Lower leg skin (tissue), 4 donors: ENCODE results near the gene SRRM3. TPM values are rescaled to one million over a fixed set of nuclear protein-coding genes. Genes with fewer than 3 reads are reported as not detected.

Source experiments
- DNase-seq, 2 donors: peaks; one replicate each; pipeline ENCODE4 v3.0.0-alpha.2; 2019; ENCODE audit warnings: low spot score in 2 of 2
- H3K4me3 ChIP-seq: fragments of 200-600 bp; sonication (generic); 2 replicates; pipeline ENCODE4 v1.5.1; 2017; ENCODE audit warnings: mild to moderate bottlenecking, low read depth; ENCODE audit not compliant: poor library complexity, severe bottlenecking
- CTCF ChIP-seq, 3 donors: fragments of 450-650 bp; IDR thresholded peaks; one replicate each; pipeline ENCODE4 v1.5.1; 2016; ENCODE audit warnings: antibody characterized with exemption in 3 of 3, mild to moderate bottlenecking in 3 of 3, moderate library complexity in 2 of 3
- POLR2A ChIP-seq, 2 donors: fragments of 450-650 bp; IDR thresholded peaks; one replicate each; pipeline ENCODE4 v1.6.1; 2016 to 2017; ENCODE audit warnings: antibody characterized with exemption in 2 of 2, mild to moderate bottlenecking in 1 of 2, moderate library complexity in 1 of 2
- WGBS, 2 donors: methylation state at CpG; one replicate each; pipeline ENCODE4 v1.1.5; 2018; 5-methylcytosine and 5-hydroxymethylcytosine counted together
- intact Hi-C: fragments of 100-400 bp; cut with DNase I; formaldehyde crosslinking; loops from one replicate; pipeline ENCODE4 v1.15.0; 2023; ENCODE audit warnings: low total_unique reads
- total RNA-seq, 4 donors: library from RNA; depleted of rRNA; stranded (reverse); fragments of >200 nt; gene quantifications; one replicate each; pipeline ENCODE4 v1.1.0, GENCODE V29; 2016

SRRM3 gene
- total RNA-seq, 4 donors from 2014 or later, result 7.5 to 12.3 (median 9.4) TPM

GRCh38 chr7:76318488-76319353 is 117.0 kb downstream of the SRRM3 start:
- peak overlapping the region; percentile 61 for H3K4me3 ChIP-seq
- peak; percentile 88 to 96 for DNase-seq
- WGBS, 2 donors, result 4% methylated on average over 25 of the region's 25 CpGs
- intact Hi-C loops, result no loop called here
- no peak for TF ChIP-seq POLR2A (IDR thresholded peaks at IDR 0.05)

- DNase-seq, result no peak
- no peak overlapping the region for H3K4me3 ChIP-seq
- 93 to 96% methylated on average over 11 of the region's 11 CpGs for WGBS, 2 donors
- intact Hi-C loops, result no loop called here
- TF ChIP-seq POLR2A (IDR thresholded peaks at IDR 0.05), result no peak
- no peak for TF ChIP-seq CTCF (IDR thresholded peaks at IDR 0.05)
Measured at GRCh38 chr7:76325092-76325491, 123.4 kb downstream of the SRRM3 start.

GRCh38 chr7:76325811-76326210 is 124.1 kb downstream of the SRRM3 start:
- intact Hi-C loops, result no loop called here

GRCh38 chr7:76326646-76327233 is 125.0 kb downstream of the SRRM3 start:
- intact Hi-C loops, result no loop called here
- WGBS, 2 donors, result 76 to 78% methylated on average over 5 of the region's 5 CpGs
- no peak overlapping the region for H3K4me3 ChIP-seq
- TF ChIP-seq CTCF (IDR thresholded peaks at IDR 0.05), result no peak
- TF ChIP-seq POLR2A (IDR thresholded peaks at IDR 0.05), result no peak
- no peak for DNase-seq

More at GRCh38 chr7:76325811-76326210, 124.1 kb downstream of the SRRM3 start:
- TF ChIP-seq CTCF (IDR thresholded peaks at IDR 0.05), result no peak
- no peak for TF ChIP-seq POLR2A (IDR thresholded peaks at IDR 0.05)
- 79 to 86% methylated on average over 5 of the region's 5 CpGs for WGBS, 2 donors
- H3K4me3 ChIP-seq, result no peak overlapping the region
- no peak for DNase-seq

GRCh38 chr7:76327610-76328009 is 125.9 kb downstream of the SRRM3 start:
- 49 to 57% methylated on average over 7 of the region's 7 CpGs for WGBS, 2 donors
- DNase-seq, result no peak
- TF ChIP-seq POLR2A (IDR thresholded peaks at IDR 0.05) (no peak), CTCF (IDR thresholded peaks at IDR 0.05) (no peak)
- H3K4me3 ChIP-seq, result no peak overlapping the region
- intact Hi-C loops, result no loop called here

GRCh38 chr7:76328389-76328788 is 126.7 kb downstream of the SRRM3 start:
- WGBS, 2 donors, result 73 to 76% methylated on average over 15 of the region's 15 CpGs
- DNase-seq, result no peak
- no peak overlapping the region for H3K4me3 ChIP-seq
- intact Hi-C loops, result no loop called here
- TF ChIP-seq CTCF (IDR thresholded peaks at IDR 0.05), result no peak
